ENCODE data around the gene DNLZ. TPM values are rescaled to one million over a fixed set of nuclear protein-coding genes. Genes with fewer than 3 reads are reported as not detected.

The DNLZ gene
- total RNA-seq, 1 donor from 2014 or later = 14.5 TPM

DNA sequence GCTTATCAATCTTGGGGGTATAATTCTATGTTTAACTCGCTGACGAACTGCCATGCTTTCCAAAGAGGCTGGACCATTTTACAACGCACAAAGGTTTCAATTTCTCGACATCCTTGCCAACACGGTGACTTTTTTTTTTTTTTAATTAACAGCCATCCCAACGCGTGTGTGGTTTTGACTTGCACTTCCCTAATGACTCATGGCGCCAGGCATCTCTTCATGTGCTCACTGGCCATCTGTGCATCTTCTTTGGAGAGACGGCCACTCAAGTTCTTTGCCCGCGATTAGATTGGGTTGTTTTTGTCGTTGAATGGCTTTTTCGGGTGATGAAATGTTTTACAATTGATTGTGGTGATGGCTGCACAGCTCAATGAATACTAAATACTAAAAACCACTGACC is 22.5 kb upstream of the DNLZ start:
- peaks cover 38% of the 10 kb centered on the region for H3K36me3 Mint-ChIP-seq (ENCODE audit: low read depth, unreplicated experiment)
- H3K9me3 Mint-ChIP-seq (ENCODE audit: unreplicated experiment) = no peaks in the 10 kb centered on the region
- H3K27me3 Mint-ChIP-seq (ENCODE audit: unreplicated experiment) = peaks cover 1% of the 10 kb centered on the region
- TF ChIP-seq, protein P1, sequence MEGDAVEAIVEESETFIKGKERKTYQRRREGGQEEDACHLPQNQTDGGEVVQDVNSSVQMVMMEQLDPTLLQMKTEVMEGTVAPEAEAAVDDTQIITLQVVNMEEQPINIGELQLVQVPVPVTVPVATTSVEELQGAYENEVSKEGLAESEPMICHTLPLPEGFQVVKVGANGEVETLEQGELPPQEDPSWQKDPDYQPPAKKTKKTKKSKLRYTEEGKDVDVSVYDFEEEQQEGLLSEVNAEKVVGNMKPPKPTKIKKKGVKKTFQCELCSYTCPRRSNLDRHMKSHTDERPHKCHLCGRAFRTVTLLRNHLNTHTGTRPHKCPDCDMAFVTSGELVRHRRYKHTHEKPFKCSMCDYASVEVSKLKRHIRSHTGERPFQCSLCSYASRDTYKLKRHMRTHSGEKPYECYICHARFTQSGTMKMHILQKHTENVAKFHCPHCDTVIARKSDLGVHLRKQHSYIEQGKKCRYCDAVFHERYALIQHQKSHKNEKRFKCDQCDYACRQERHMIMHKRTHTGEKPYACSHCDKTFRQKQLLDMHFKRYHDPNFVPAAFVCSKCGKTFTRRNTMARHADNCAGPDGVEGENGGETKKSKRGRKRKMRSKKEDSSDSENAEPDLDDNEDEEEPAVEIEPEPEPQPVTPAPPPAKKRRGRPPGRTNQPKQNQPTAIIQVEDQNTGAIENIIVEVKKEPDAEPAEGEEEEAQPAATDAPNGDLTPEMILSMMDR (IDR thresholded peaks at IDR 0.05; ENCODE audit: unreplicated experiment) = no peak
- H3K4me1 Mint-ChIP-seq (ENCODE audit: unreplicated experiment) = no peaks in the 10 kb centered on the region
- H3K27ac Mint-ChIP-seq (ENCODE audit: unreplicated experiment) = no peak overlapping the region
- no peak overlapping the region for H3K4me3 Mint-ChIP-seq (ENCODE audit: unreplicated experiment)
- no peak for DNase-seq (ENCODE audit: low spot score)

DNA sequence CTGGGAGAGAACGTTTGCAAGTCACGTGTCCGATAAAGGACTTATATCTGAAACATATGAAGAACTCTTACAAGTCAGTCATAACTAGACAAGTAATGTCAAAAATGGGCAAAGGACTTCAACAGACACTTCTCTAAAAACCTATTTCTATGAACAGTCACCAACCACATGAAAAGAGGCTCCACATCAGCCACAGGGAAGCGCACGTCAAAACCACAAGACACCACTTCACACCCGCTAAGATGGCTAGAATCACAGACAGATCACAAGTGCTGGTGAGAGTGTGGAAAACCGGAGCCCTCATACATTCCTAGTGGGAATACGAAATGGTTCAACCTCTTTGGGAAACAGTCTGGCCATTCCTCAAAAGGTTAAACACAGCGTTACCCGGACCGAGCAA is 21.5 kb upstream of the DNLZ start:
- no peaks in the 10 kb centered on the region for H3K9me3 Mint-ChIP-seq (ENCODE audit: unreplicated experiment)
- H3K4me1 Mint-ChIP-seq (ENCODE audit: unreplicated experiment) = no peaks in the 10 kb centered on the region
- TF ChIP-seq, protein P1 (IDR thresholded peaks at IDR 0.05; ENCODE audit: unreplicated experiment) = no peak
- no peak for DNase-seq (ENCODE audit: low spot score)
- H3K27me3 Mint-ChIP-seq (ENCODE audit: unreplicated experiment) = peaks cover 1% of the 10 kb centered on the region
- peaks cover 39% of the 10 kb centered on the region for H3K36me3 Mint-ChIP-seq (ENCODE audit: low read depth, unreplicated experiment)
- no peak overlapping the region for H3K27ac Mint-ChIP-seq (ENCODE audit: unreplicated experiment)
- peak overlapping the region; percentile 65 for H3K4me3 Mint-ChIP-seq (ENCODE audit: unreplicated experiment)

DNA sequence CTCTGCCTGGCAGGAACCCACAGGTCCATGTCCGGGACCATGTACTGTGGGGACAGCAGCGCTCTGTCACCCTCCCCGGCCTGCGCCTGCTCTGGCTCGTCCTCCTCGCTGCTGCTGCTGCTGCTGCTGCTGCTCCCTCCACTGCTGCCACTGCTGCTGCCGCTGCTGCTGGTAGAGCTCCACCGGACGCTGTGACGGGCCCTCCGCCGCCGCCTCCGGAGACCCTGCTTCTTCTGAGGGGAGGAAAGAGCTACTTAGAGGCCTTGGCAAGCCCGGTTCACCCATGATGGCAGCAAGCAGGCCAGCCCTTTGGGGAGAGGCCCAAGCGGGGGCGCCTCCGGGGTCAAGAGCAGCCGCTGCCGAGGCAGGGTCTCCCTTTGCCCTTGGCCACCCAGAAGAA is 19.9 kb upstream of the DNLZ start:
- peaks cover 28% of the 10 kb centered on the region for H3K36me3 Mint-ChIP-seq (ENCODE audit: low read depth, unreplicated experiment)
- TF ChIP-seq, protein P1 (IDR thresholded peaks at IDR 0.05; ENCODE audit: unreplicated experiment) = no peak
- peaks cover 1% of the 10 kb centered on the region for H3K27me3 Mint-ChIP-seq (ENCODE audit: unreplicated experiment)
- no peaks in the 10 kb centered on the region for H3K9me3 Mint-ChIP-seq (ENCODE audit: unreplicated experiment)
- H3K4me3 Mint-ChIP-seq (ENCODE audit: unreplicated experiment) = no peak overlapping the region
- no peak overlapping the region for H3K27ac Mint-ChIP-seq (ENCODE audit: unreplicated experiment)
- H3K4me1 Mint-ChIP-seq (ENCODE audit: unreplicated experiment) = no peaks in the 10 kb centered on the region
- DNase-seq (ENCODE audit: low spot score) = no peak

DNA sequence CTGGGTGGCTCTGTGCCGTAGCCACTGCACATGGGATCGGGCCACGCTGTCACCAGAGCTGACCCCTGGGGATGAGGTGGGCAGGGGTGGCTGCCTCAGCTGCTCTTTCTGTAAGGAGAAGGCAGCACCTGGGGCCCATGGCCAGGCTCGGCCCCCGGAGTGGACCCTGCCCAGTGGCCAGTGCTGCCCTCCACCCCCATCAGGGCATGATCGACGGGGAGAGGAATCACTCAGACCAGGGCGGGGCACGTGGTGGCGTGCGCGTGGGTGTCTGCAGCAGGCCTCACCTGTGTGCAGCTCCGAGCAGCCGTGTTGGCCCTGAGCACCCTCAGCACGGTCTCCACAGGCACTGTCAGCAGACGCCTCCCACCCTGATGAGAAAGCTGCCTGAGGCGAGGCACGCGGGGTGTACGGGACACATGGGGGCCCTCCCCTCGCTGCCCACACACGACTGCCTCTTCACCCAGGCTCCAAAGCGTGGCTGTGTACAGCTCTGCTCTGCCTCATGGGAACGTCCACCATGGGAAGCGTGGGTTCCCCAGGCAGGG is 18.5 kb upstream of the DNLZ start:
- Mint-ChIP-seq H3K36me3 (ENCODE audit: low read depth, unreplicated experiment) (peaks cover 21% of the 10 kb centered on the region), H3K27ac (ENCODE audit: unreplicated experiment) (no peak overlapping the region), H3K4me3 (ENCODE audit: unreplicated experiment) (no peak overlapping the region), H3K9me3 (ENCODE audit: unreplicated experiment) (no peaks in the 10 kb centered on the region), H3K4me1 (ENCODE audit: unreplicated experiment) (no peaks in the 10 kb centered on the region), H3K27me3 (ENCODE audit: unreplicated experiment) (peaks cover 1% of the 10 kb centered on the region)
- TF ChIP-seq, protein P1 (IDR thresholded peaks at IDR 0.05; ENCODE audit: unreplicated experiment) = no peak
- DNase-seq (ENCODE audit: low spot score) = no peak

DNA sequence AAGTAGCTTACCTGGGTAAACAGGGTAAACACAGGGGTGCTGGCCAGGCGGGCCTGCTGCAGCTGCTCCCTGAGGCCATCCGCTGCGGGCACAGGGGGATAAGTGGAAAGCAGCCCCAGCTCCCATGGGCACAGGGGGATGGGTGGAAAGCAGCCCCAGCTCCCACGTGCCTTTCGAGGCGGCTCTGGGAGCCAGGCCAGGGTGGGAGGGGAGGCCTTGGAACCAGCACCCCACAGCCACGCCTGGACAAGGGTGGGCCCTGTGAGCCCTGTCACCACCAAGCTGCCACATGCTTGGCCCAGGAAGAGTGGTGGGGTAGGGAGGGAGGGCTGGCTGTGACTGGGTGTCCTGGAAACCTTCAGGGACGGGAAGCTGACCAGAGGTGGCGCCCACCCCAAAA is 17.8 kb upstream of the DNLZ start:
- peaks cover 1% of the 10 kb centered on the region for H3K27me3 Mint-ChIP-seq (ENCODE audit: unreplicated experiment)
- no peak for DNase-seq (ENCODE audit: low spot score)
- no peaks in the 10 kb centered on the region for H3K4me1 Mint-ChIP-seq (ENCODE audit: unreplicated experiment)
- peaks cover 21% of the 10 kb centered on the region for H3K36me3 Mint-ChIP-seq (ENCODE audit: low read depth, unreplicated experiment)
- no peak overlapping the region for H3K4me3 Mint-ChIP-seq (ENCODE audit: unreplicated experiment)
- H3K9me3 Mint-ChIP-seq (ENCODE audit: unreplicated experiment) = no peaks in the 10 kb centered on the region
- no peak overlapping the region for H3K27ac Mint-ChIP-seq (ENCODE audit: unreplicated experiment)
- TF ChIP-seq, protein P1 (IDR thresholded peaks at IDR 0.05; ENCODE audit: unreplicated experiment) = no peak

Data from endothelial cell (in vitro differentiated cells).